HT-29 (cell line): ENCODE data around the gene MSN. TPM values are rescaled to one million over a fixed set of nuclear protein-coding genes. Genes with fewer than 3 reads are reported as not detected.
"Not testable (repeated sequence)": the region's sequence is repeated elsewhere in the genome, so short reads cannot be mapped to it uniquely, and the experiment has no call there.

Experiments used
- DNase-seq: peaks from one replicate; pipeline ENCODE4 v3.0.0-alpha.2; 2015; ENCODE audit warnings: low spot score
- total RNA-seq: library from RNA; depleted of rRNA; stranded (reverse); fragments of >200 nt; shearing (Covaris generic); gene quantifications from 2 replicates; pipeline ENCODE4 v1.2.3, GENCODE V29; 2014

Gene MSN
- total RNA-seq, 1 experiment from 2014 or later = 120 TPM

DNA sequence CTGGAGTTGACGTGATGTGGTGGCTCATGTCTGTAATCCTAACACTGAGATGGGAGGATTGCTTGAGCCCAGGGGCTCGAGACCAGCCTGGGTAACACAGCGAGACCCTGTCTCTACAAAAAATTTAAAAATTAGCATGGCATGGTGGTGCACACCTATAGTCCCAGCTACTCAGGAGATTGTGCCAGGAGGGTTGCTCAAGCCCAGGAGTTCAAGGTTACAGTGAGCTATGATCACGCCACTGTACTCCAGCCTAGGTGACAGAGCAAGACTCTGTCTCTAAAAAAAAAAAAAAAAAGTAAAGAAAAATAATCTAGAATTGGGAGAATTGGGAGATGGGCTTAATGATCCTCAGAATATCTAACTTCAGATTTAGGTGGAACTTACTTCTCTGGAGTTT, 51.1 kb downstream of the MSN start:
- no peak for DNase-seq

GRCh38 chrX:65720381-65720964, 53.0 kb downstream of the MSN start:
- no peak for DNase-seq

DNA sequence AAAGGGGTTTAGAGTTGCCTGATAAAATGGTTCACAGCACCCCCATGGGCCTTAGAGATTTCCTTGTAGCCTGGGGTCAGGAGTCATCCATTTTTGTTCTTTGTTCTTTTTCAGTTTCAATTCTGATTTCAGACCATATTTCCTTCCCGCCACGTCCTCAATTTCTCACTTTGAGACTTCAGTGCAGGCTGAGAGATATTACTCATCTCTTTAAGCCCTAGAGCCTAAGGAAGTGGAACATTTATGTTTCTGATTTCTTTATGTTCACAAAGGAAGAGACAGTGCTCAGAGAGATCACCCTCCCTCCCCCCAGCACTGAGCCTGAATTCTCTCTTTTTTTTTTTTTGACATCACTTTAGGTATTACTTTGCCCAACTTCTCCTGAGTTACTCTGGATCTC, 56.3 kb downstream of the MSN start:
- DNase-seq = no peak

DNA sequence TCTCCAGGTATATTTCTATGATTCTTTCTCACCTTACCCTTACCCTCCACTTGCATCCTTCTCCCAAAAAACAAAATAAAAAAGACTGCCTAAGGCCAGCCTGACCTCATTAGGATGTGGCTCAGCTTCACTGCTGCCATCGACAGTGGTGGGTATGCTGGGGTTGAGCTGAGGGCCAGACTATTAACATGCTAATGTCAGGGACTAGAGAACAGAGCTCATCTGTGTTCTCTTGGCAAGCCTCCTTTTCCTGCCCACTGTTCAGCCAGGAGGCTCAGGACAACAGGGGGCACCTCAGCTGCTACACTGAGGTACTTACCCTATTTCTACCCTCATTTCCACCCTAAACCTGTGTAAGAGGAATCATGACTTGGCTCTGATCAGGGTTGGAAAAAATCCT, 59.3 kb downstream of the MSN start:
- no peak for DNase-seq

GRCh38 chrX:65731684-65732289, 64.3 kb downstream of the MSN start:
- no peak for DNase-seq

DNA sequence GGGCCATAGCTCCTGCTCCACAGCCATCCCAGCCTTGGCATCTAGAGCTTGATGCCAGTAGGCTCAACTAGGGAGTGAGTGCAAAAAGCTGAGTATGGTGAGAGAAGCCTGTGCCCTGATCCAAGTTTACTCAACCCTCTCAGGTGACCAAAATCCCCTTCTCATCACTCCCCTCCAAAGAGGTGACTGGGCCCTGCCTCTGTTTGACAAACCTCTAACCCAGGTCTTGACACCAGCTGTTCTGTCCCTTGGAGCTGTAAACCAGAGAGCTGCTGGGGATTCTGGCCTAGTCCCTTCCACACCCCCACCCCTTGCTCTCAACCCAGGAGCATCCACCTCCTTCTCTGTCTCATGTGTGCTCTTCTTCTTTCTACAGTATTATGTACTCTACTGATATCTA, 73.5 kb downstream of the MSN start:
- no peak for DNase-seq

DNA sequence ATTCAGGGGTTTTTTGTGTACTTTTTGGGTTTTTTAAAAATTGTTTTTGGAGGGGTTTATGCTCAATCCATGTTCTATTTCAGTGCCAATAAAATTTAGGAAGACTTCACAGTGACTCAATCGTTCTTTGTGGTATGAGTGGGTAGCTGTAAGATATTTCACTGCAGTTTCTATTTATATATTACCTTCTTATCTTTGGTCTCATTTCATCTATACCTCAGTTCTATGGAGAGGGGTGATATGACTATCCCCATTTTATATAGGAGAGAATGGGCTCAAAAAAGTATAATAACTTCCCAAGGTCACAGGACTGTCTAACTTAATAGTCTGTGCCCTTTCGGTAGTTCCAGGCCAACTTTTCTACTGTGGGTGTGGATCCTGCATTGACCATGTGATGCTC, 74.4 kb downstream of the MSN start:
- DNase-seq = no peak

- DNase-seq = no peak
Observed at GRCh38 chrX:65744965-65745364, 77.5 kb downstream of the MSN start.

DNA sequence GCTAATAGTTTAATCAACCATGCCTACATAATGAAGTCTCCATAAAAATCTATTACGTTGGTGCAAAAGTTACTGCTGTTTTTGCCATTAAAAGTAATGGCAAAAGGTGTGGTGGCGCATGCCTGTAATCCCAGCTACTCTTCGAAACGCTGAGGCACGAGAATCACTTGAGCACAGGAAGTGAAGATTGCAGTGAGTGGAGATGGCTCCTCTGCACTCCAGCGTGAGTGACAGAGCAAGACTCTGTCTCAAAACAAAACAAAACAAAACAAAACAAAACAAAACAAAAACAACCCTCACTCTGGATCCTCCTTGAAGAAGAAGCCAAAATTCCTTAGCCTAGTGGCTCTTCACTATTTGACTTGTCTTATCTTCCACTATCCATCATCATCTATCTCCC, 78.0 kb downstream of the MSN start:
- DNase-seq = no peak

DNA sequence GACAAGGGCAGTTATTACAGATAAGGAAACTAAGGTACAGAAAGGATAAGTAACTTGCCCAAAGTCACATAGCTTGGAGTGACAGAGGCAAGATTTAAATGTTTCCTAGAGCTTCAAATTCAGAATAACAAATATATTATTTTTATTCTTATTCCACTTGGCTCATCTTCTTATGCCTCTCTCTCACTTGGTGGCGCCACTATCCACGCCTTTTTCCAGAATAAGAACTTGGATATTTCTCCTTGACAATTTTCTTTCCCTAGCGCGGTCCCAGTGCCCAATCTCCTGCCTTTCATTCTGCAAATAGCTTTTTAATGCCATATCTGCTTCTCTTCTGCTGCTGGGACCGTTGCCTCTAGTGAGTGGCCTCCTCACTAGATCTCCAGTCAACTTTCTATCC, 78.5 kb downstream of the MSN start:
- peak; percentile 43 for DNase-seq

- no peak for DNase-seq
Observed at GRCh38 chrX:65750674-65751469, 83.4 kb downstream of the MSN start.

- DNase-seq = no peak
Observed at GRCh38 chrX:65751519-65751918, 84.1 kb downstream of the MSN start.

GRCh38 chrX:65752294-65752693, 84.8 kb downstream of the MSN start:
- DNase-seq = no peak

- DNase-seq = no peak
Observed at GRCh38 chrX:65755786-65756185, 88.3 kb downstream of the MSN start.

DNA sequence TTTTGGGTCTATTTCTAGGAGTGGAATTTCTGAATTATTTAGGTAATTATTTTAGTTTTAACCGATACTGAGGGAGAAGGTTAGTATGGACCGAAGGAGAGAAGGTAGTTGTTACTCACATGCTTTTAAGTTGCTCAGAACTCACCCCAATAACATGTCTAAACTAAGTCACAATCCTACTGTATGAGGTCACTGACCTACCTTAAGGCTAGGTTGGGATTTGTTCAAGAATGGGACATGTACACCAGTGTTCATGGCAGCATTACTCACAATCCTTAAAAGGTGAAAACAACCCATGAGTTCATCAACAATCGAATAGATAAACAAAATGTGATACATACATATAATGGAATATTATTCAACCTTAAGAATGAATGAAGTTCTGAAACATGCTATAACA, 90.5 kb downstream of the MSN start:
- no peak for DNase-seq

DNA sequence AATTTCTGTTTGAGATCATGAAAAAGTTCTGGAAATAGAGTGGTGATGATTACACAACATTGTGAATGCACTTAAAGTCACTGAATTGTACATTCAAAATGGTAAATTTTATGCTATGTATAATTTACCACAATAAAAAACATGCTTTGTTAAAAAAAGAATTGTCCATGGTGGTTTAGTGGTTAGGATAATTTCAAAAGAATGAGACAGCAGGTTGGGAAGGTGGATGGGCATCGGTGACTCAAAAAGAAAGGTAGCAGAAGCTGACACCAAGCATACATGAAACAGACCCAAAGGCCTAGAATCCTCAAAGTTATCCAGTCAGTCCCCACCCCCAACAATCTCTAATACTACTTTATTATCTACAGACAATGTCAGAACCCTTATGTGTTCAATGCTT, 91.1 kb downstream of the MSN start:
- no peak for DNase-seq

DNA sequence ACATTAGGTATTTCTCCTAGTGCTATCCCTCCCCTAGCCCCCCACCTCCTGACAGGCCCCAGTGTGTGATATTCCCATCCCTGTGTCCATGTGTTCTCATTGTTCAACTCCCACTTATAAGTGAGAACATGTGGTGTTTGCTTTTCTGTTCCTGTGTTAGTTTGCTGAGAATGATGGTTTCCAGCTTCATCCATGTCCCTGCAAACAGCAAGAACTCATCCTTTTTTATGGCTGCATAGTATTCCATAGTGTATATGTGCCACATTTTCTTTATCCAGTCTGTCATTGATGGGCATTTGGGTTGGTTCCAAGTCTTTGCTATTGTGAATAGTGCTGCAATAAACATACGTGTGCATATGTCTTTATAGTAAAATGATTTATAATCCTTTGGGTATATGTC, 92.1 kb downstream of the MSN start:
- not testable (repeated sequence) for DNase-seq

DNA sequence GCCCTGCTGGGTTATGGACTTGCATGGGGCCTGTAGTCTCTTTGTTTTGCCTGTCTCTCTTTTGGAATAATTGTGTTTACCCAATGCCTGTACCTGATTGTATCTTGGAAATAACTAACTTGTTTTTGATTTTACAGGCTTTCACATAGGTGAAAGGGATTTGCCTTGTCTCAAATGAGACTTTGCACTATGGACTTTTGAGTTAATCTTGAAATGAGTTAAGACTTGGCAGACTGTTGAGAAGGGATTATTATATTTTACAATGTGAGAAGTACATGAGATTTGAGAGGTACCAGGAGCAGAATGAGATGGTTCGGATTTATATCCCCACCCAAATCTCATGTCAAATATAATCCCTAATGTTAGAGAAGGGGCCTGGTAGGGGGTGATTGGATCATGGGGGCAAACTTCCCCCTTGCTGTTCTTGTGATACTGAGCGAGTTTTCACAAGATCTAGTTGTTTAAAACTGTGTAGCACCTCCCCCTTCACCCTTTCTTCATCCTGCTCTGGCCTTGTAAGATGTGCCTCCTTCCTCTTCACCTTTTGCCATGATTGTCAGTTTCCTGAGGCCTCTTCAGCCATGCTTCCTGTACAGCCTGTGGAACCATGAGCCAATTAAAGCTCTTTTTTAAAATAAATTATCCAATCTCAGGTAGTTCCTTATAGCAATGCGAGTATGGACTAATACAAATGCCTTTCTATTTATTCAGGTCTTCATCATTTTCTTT, 102.3 kb downstream of the MSN start:
- no peak for DNase-seq

DNA sequence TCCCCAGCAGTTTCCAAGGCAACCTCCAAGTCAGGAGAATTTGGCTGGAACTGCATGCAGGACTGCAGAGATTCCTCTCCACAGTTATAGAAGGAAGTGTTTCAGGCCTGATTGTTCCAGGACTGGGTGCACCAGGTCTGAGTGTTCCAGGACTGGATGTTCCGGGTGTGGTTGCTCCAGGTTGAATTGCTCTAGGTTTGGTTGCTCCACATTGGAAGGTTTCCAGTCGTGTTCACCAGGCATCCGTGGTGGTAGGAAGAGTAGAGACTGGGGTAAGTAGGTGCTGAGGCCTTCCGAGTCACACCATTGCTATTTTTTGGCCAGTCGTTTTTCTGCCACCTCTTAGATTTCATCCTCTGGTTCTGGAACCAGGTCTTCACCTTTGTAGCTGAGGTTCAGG, 105.4 kb downstream of the MSN start:
- DNase-seq = no peak

- no peak for DNase-seq
Observed at GRCh38 chrX:65781845-65782244, 114.4 kb downstream of the MSN start.

- DNase-seq = no peak
Observed at GRCh38 chrX:65783746-65784145, 116.3 kb downstream of the MSN start.
